HFF-Myc (cell line): ENCODE measurements around the gene KLF17.
"Not testable (repeated sequence)": the region's sequence is repeated elsewhere in the genome, so short reads cannot be mapped to it uniquely, and the experiment has no call there.

Experiments used
- DNase-seq: peaks from one replicate; pipeline ENCODE4 v3.0.0-alpha.2; 2011; ENCODE audit warnings: low read depth; ENCODE audit errors: extremely low read depth
- H3K4me3 ChIP-seq: replicated peaks from 2 replicates; pipeline ENCODE4 v1.5.1; 2011; ENCODE audit warnings: low read depth, mild to moderate bottlenecking, control low read depth, low read length
- TF ChIP-seq, protein P1 (sequence below): IDR thresholded peaks from 2 replicates; pipeline ENCODE4 v1.5.1; 2012; ENCODE audit warnings: mild to moderate bottlenecking, low read depth, low read length, control low read depth; ENCODE audit errors: missing control alignments

KLF17 gene

DNA sequence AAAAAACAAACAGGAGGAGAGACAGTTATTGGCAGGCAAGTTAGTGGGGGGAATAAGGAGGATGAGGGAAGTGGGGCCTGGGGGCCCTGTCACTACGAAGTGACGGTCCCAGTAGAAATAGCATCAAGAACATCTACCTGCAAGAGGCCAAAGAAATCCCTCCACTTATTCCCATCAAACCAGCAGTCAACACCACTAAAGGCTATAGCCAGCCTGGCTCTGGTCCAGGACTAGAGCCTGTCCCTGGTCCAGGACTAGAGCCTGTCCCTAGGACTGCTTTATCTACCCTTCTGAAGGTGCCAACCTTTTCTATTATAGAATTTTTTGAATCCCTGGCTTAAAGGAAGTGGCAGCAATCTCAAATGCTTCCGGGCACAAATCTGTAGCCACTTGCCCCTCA, 19.6 kb downstream of the KLF17 start:
- H3K4me3 ChIP-seq: no peak overlapping the region
- TF ChIP-seq, protein P1, sequence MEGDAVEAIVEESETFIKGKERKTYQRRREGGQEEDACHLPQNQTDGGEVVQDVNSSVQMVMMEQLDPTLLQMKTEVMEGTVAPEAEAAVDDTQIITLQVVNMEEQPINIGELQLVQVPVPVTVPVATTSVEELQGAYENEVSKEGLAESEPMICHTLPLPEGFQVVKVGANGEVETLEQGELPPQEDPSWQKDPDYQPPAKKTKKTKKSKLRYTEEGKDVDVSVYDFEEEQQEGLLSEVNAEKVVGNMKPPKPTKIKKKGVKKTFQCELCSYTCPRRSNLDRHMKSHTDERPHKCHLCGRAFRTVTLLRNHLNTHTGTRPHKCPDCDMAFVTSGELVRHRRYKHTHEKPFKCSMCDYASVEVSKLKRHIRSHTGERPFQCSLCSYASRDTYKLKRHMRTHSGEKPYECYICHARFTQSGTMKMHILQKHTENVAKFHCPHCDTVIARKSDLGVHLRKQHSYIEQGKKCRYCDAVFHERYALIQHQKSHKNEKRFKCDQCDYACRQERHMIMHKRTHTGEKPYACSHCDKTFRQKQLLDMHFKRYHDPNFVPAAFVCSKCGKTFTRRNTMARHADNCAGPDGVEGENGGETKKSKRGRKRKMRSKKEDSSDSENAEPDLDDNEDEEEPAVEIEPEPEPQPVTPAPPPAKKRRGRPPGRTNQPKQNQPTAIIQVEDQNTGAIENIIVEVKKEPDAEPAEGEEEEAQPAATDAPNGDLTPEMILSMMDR: no peak
- DNase-seq: no peak

DNA sequence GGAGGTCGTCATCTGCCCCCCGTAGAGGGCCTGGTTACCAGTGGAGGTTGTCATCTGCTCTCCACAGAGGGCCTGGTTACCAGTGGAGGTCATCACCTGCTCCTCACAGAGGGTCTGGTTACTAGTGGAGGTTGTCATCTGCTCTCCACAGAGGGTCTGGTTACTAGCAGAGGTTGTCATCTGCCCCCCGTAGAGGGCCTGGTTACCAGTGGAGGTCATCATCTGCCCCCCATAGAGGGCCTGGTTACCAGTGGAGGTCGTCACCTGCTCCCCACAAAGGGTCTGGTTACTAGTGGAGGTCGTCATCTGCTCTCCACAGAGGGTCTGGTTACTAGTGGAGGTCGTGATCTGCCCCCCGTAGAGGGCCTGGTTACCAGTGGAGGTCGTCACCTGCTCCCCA, 20.9 kb downstream of the KLF17 start:
- not testable (repeated sequence) for DNase-seq

DNA sequence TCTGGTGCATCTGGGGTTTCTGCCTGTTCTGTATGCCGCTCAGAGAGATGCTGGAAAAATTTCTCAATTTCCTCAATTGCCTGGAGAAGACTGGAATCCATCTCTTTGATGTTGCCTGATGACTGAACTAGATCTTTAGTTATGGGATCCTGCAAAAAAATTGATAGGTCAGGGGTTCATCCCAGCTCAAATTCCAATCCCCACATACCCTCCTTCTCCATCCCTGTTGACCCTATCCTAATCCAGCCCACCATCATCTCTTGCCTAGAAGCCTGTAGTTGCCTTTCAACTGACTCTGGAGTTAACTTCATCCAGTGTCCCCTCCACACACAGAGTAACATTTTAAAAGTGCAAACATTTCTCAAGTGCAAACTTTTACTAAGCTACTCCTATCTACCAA, 22.9 kb downstream of the KLF17 start, which contains the start of gene KLF18:
KLF18 (minus strand) TSS at position 101 of the 400 bp plus-strand sequence; CDS start at position 101, 0 bp downstream.
- H3K4me3 ChIP-seq: no peak within 1 kb of the TSS
- DNase-seq: no peak
- TF ChIP-seq, protein P1: no peak

More for the DNA sequence above, 20.9 kb downstream of the KLF17 start:
- H3K4me3 ChIP-seq: not testable (repeated sequence)

DNA sequence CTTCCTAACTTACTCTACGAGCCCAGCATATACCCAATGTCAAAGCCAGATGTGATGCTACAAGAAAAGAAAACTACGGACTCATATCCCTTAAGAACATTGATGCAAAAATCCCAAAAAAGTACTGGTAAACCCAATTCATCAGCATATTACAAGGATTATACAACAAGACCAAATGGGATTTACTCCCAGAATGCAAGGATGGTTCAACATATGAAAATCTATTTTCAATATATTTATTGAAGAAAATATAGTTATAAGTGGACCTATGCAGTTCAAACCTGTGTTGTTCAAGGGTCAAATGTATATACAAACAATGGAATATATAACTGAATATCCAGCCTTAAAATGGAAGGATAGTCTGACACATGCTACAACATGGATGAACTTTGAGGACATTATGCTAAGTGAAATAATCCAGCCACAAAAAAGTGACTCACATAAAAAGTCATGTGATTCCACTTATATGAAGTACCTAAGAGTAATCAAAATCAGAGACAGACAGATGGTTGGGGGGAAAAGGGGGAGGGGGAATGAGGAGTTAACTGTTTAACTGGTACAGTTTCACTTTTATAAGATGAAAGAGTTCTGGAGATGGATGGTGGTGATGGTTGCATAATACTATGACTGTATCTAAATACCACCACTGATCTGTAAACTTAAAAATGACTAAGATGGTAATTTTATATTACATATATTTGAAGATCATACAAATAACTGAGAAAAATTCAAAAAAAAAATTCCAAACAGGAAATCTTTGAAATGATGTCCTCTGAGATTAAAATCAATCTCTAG, 26.5 kb downstream of the KLF17 start:
- TF ChIP-seq, protein P1: no peak
- no peak overlapping the region for H3K4me3 ChIP-seq
- DNase-seq: no peak

DNA sequence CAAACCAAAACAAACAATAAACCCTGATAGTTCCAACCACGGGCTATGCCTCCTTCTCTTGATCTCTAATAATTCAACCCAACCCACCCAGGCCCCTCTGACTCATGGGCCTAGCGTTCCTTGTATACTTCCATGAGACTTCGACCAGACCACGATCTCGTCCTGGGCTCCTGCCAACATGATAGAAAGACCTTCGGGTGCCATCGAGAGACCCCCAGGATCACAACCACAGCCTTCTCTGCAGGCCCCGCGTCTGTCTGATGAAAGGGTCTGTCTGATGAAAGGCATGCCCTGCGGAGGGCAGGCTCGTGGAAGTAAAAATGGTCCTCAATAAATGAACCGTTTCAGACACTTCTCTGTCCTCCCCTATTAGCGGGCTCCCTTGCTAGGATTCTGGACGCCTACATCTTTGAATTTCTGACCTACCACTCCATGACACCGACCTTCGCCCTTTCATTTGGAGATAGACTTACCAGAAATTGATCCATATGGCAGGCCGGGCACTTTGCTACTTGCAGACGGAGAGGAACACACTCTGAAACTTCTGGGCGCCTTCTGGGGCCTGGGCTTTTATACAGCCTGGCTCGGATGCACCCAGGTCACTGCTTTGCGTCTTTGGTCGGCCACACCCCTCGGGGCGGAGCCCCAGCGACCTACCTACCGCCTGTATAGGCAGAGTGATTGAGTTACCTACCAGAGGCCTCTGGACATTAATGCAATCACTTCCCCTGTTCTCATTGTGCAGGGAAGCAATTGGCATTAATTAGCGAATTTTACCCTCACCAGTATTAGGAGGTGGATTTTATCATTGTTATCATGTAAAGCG, 28.1 kb downstream of the KLF17 start:
- no peak overlapping the region for H3K4me3 ChIP-seq
- DNase-seq: no peak
- TF ChIP-seq, protein P1: no peak

DNA sequence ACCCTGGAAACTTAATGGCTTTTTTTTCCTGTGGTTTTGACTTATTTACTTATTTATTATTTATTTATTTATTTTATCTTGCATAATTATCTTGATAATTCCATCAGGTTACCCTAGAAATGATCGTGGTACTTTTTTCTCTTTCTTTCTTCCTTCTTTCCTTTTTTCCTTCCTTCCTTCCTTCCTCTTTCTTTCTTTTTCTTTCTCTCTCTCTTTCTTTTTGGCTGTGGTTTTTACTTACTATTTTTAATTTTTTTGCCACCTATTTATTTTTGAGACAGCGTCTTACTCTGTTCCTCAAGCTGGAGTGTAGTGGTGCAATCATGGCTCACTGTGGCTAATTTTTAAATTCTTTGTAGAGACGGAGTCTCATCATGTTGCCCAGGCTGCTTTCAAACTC, 29.0 kb downstream of the KLF17 start:
- DNase-seq: no peak
- TF ChIP-seq, protein P1: no peak

DNA sequence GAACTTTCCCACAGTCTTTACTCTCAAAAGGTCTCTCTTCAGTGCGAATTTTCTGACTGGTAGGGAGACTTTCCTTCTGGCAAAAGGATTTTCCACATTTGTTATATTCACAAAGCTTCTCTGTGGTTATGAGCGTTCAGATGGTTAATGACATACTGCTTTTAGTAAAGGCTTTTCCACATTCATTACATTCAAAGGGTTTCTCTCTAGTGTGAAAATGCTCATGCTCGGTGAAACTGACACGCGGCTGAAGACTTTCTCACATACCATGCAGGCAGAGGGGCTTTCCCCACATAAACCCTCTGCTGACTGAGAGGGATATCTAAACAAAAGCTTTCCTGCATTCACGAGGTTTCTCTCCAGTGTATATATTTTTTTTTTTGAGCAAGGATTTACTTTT, 32.7 kb downstream of the KLF17 start:
- TF ChIP-seq, protein P1: no peak
- no peak overlapping the region for H3K4me3 ChIP-seq
- no peak for DNase-seq

More for the DNA sequence above, 29.0 kb downstream of the KLF17 start:
- no peak overlapping the region for H3K4me3 ChIP-seq
